NCI-H146 treated with DMSO at 0.1 percent for 48 hours (cell line): ENCODE data around the gene FOXC2.

ENCODE experiments used
- DNase-seq: peaks from one replicate; lab custom pipeline; 2025; ENCODE audit not compliant: unreplicated experiment; lab: John Stamatoyannopoulos, UW

FOXC2 gene

GRCh38 chr16:86566601-86566965 is at the start of gene FOXC2:
TSS of gene FOXC2 (plus strand) at chr16:86566829. CDS start at chr16:86567336, 507 bp downstream.
- DNase-seq = no peak

DNA sequence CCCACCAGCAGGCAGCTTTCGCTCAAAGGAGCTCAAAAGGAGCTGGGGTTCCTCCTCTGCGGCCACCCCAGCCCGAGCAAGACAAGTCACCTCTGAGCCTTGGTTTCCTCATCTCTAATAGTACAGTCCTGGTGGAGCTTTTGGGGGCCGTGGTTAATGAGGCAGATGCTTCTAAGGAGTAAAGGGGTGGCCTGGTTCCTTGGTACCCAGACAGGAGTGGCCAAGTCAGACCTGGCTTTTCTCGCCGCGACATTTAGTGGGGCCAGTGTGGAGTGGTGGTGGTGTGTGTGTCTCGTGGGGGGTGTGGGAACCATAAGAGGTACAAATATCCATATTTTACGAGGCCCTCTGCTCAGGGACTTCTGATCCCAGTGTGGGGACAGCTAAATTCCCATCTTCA is 49.6 kb upstream of the FOXC2 start:
- no peak for DNase-seq

GRCh38 chr16:86517652-86518258 is 48.9 kb upstream of the FOXC2 start:
- peak; percentile 1 for DNase-seq

GRCh38 chr16:86519007-86519648 is 47.5 kb upstream of the FOXC2 start:
- no peak for DNase-seq

DNA sequence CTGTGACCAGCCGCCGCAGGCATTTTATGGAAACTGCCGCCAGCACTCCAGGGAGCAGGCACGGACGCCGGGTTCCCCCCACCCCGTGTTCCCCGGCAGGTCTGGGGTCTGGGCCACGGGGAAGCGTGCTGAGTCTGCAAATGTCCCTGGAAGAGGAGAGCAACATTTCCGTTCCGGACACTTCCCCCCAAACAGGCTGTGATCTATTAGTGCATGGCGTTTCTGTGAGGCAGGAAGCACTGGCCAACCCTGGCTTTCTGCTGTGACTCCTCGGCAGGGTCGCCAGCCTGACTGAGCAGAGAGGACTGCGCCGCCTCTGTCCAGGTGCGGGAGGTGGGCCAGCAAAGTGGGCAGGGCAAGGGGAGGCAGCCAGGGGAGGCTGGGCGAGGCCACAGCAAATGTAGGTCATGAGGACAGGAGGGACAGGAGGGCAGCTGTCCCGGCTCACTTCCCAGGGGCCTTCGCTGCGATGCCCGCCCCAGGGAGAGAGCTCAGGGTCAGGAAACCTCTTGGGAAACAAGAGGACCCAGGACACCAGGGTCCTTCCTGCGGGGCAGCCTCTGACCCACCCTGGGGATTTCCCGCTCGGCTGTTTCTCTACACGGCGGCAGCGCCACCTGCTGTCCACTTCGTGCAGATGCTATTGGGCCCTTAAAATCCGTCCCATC is 46.8 kb upstream of the FOXC2 start:
- DNase-seq = no peak

DNA sequence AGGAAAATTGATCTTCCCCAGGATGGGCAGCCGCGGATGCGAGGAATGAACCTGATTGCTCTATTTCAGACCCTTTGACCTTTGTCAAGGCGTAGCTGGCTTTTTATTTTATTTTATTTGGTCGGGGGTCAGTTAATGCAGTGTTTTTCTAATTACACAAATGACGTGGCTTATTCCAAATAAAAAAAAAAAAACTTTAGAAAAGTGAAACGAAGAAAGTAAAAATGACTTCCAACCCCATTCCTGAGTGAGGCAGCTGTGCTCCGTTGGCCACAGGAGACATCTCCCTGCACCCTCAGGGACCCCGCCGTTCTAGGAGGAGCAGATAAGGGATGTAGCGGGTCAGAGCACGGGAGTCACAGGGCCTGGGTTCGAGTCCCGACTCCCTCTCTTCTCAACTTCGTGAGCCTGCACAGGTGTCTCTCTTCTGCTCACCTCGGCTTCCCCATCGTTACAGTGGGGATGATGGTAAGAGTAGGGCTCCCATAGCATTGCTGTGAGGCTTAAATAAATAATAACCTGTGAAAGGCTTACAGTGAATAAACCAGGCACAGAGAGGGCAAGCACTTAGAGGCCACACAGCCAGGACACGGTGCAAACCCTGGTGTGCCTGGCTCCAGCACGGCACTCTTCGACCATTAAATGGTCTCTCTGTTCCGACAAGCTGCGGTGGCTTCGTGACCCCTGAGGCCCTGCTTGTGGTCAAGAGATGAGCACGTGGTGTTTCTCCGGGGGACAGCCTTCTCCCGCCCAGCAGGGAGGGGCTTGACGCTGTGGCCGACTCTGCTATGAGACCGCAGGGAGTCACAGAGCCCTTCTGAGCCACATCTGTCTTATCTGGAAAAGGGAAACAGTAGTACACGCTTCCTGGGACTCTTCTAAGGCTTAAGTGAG is 46.1 kb upstream of the FOXC2 start:
- no peak for DNase-seq

- no peak for DNase-seq
Measured at GRCh38 chr16:86521236-86522197, 45.1 kb upstream of the FOXC2 start.

DNA sequence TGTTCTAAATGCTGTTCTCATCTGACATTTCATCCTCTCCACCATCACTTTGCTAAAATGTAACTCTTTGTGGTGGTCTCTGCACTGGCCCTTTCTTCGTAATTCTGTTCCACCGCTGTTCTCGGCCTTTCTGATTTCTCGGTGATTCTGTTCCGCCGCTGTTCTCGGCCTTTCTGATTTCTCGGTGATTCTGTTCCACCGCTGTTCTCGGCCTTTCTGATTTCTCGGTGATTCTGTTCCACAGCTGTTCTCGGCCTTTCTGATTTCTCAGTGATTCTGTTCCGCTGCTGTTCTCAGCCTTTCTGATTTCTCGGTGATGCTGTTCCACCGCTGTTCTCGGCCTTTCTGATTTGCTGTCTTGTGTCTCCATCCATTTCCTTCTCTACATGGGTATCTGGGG is 44.0 kb upstream of the FOXC2 start:
- no peak for DNase-seq

- no peak for DNase-seq
Measured at GRCh38 chr16:86523166-86523740, 43.4 kb upstream of the FOXC2 start.

DNA sequence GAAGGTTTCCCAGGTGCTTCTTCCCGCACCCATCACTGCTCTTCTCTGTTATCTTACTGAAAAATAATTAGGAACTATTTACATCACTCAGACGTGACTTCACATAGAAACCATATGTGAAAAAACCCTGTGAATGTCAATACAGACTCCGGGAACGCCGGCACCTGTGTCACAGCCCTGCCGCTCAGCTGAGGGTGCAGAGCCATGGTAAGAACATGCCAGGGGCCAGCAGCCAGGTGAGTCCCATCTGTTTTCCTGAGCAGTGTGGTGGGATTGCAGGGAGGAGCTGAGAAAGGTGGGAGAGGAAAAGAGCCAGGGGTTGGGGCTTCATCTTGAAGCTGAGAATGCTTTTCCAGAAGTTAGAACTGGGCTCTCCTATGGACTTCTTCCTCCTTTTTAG is 42.6 kb upstream of the FOXC2 start:
- DNase-seq = no peak

GRCh38 chr16:86525696-86526095 is 40.9 kb upstream of the FOXC2 start:
- DNase-seq = no peak

GRCh38 chr16:86527366-86527765 is 39.3 kb upstream of the FOXC2 start:
- DNase-seq = no peak

DNA sequence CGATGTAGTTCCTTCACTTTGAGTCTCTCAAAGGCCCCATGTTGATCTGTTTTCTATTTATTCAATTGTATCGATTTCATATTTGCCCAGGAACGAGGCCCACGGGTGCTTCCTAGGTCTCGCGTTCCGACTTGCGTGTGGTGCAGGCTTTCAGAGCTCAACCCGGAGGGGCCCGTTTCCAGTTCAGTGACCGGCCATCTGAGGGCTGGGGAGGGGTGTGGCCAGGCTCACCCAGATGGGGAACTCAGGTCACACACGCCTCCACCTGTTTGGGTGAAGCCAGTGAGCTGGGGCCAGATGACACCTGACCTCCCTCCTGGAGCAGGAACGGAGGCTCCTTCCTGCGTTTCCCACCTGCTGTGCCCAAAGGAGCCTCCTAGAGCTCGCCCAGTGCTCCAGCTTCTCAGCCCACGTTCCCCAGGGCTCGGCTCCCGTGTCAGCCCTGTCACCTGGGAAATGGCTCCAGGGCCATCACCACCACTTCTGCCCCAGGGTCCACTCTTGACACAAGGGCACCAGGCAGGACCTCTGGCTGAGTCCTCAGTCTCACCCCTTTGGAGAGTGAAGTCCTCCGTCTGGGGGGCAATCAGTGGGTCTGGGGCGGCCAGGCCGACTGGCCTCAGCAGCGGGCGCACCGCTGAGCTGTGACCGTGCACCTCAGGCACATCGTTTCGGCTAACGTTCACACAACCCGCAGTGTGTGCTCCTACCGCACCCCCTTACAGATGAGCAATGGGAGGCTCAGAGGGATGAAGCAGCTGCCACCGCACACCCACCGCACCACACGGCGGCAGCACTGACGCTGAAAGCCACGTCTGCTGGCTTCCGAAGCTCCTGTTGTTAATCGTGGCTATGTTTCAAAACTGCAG is 38.3 kb upstream of the FOXC2 start:
- no peak for DNase-seq

DNA sequence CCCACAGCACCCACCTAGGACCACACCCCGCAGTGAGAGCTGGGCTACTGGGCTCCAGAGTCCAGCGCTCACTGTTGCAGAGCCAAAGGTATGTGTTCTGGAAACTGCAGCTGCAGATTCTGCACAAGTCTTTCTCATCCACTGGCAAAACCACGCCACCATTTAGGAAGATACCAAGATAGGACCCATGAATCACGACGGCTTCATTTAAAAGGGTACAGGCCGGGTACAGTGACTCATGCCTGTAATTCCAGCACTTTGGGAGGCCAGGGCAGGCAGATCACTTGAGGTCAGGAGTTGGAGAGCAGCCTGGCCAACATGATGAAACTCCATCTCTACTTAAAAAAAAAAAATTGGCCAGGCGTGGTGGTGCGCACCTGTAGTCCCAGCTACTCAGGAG is 37.5 kb upstream of the FOXC2 start:
- no peak for DNase-seq

- no peak for DNase-seq
Measured at GRCh38 chr16:86530251-86531190, 36.1 kb upstream of the FOXC2 start.

- no peak for DNase-seq
Measured at GRCh38 chr16:86531191-86531545, 35.5 kb upstream of the FOXC2 start.

DNA sequence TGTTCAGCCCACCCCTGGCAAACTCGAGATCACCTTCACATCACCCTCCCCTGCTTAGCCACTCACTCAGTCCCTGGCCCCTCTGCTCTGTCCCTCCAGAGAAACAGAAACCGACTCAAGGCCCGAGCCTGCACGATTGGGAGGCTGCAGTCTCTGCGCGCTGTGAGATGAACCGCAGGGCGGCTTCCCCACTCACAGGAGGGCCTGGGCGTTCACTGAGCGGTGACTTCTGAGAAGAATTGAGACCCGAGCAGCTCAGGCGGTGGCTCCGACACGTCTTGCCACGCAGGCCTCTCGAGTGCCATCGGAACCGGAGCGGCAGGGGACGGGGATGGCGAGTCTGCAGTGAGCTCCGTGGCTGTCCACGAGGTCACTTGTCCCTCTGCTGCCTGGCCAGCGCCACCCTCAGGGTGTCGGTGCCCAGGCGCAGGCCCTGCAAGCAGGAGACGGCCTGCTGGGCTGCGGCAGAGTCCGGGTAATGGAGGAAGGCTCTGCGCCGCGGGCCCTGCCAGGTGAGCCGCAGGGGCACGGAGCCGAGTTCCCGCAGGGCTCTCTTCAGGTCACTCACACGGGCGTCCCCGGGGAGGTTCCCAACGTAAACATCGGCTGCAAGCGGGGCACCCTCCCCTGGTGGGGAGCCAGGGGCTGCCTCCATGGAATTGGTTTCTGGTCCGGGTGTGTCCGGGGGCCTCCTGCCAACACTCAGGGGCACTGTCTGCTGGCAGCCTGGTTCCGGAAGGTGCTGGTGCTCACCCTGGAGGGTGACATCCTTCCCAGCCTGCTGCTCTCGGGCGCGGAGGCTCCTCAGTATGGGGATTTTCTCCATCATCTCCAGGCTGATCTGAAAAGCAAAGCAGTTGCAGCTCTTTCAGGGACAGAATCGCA is 34.7 kb upstream of the FOXC2 start:
- no peak for DNase-seq
